ENCODE data around the gene FRMD4B. TPM values are rescaled to one million over a fixed set of nuclear protein-coding genes. Genes with fewer than 3 reads are reported as not detected.
"Not testable (repeated sequence)": the region's sequence is repeated elsewhere in the genome, so short reads cannot be mapped to it uniquely, and the experiment has no call there.

The FRMD4B gene
- total RNA-seq, 4 donors from 2014 or later = 10.5 to 22.0 (median 14.8) TPM

DNA sequence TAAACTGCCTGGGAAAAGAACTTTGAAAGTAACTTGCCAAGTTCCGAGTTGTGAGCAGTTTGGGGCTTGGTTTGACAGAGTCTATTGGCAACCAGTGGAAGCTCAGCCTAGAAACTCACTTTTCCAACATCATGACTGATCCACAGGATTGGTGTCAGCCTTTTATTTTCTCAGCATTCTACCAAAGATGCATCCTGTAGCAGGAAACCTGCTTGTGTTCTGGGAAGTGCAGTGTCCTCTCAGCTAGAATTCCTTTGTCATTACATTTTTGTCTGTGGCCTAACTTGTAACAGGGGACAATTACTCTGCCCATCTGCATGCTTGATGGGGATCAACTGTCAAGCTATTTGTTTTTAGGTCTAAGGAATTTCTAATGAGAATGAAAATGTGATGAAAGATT lies 146.8 kb downstream of the FRMD4B start:
- Histone ChIP-seq H3K36me3 (no peaks in the 10 kb centered on the region), H3K4me1 (peaks cover 0 to 10% (median 1%) of the 10 kb centered on the region in 4 donors), H3K9me3 (no peaks in the 10 kb centered on the region), H3K27ac (replicated peaks in 1 of 4) (no peak overlapping the region), H3K4me3 (no peak overlapping the region), H3K27me3 (no peaks in the 10 kb centered on the region)
- intact Hi-C loops (cut with DNase I) = no loop called here
- 54% methylated on average over 1 of the region's 1 CpG for WGBS
- TF ChIP-seq POLR2A (IDR thresholded peaks at IDR 0.05; ENCODE audit: low read depth) (no peak), CTCF (IDR thresholded peaks at IDR 0.05) (no peak), EP300 (IDR thresholded peaks at IDR 0.05) (no peak), POLR2AphosphoS5 (IDR thresholded peaks at IDR 0.05) (no peak)
- DNase-seq (ENCODE audit: extremely low spot score) = no peak

GRCh38 chr3:69236812-69237707 lies 148.8 kb downstream of the FRMD4B start:
- Histone ChIP-seq H3K36me3 (no peaks in the 10 kb centered on the region), H3K27ac (replicated peaks in 1 of 4) (peak overlapping the region in 1 of 4 donors; percentile 1), H3K27me3 (no peaks in the 10 kb centered on the region), H3K9me3 (no peaks in the 10 kb centered on the region), H3K4me1 (peaks cover 0 to 10% (median 1%) of the 10 kb centered on the region in 4 donors), H3K4me3 (peak overlapping the region; percentile 8 to 30 (median 18))
- TF ChIP-seq CTCF (IDR thresholded peaks at IDR 0.05) = no peak
- no peak for TF ChIP-seq POLR2A (IDR thresholded peaks at IDR 0.05; ENCODE audit: low read depth)
- TF ChIP-seq POLR2AphosphoS5 (IDR thresholded peaks at IDR 0.05) = no peak
- intact Hi-C loops (cut with DNase I) = no loop called here
- 60% methylated on average over 8 of the region's 8 CpGs for WGBS
- no peak for DNase-seq (ENCODE audit: extremely low spot score)

DNA sequence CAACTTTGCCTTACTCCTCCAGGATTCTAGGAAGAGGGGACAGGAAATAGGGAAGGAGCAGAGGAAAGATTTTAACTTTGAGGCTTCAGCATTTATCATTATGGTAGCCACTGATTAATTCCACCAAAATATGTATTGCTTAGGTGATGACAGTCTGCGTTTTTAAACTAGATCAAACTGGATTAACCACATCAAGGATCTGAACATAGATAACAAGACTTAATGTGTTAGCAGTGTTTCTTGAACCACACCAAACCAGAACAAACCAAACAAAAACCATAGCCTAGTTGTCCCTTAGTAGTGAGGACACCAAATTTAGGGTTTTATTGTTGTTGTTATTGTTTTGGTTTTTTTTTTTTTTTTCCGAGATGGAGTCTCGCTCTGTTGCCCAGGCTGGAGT lies 150.0 kb downstream of the FRMD4B start:
- no peaks in the 10 kb centered on the region for H3K9me3 ChIP-seq
- no peak overlapping the region for H3K4me3 ChIP-seq
- no peak for DNase-seq (ENCODE audit: extremely low spot score)
- no peaks in the 10 kb centered on the region for H3K36me3 ChIP-seq
- H3K27me3 ChIP-seq = no peaks in the 10 kb centered on the region
- no peak overlapping the region for H3K27ac ChIP-seq (replicated peaks in 1 of 4)
- WGBS = 91% methylated on average over 3 of the region's 3 CpGs
- intact Hi-C loops (cut with DNase I) = no loop called here
- H3K4me1 ChIP-seq = peaks cover 0 to 10% (median 1%) of the 10 kb centered on the region in 4 donors
- TF ChIP-seq POLR2AphosphoS5 (IDR thresholded peaks at IDR 0.05) (no peak), CTCF (IDR thresholded peaks at IDR 0.05) (no peak), EP300 (IDR thresholded peaks at IDR 0.05) (no peak), POLR2A (IDR thresholded peaks at IDR 0.05; ENCODE audit: low read depth) (no peak)

DNA sequence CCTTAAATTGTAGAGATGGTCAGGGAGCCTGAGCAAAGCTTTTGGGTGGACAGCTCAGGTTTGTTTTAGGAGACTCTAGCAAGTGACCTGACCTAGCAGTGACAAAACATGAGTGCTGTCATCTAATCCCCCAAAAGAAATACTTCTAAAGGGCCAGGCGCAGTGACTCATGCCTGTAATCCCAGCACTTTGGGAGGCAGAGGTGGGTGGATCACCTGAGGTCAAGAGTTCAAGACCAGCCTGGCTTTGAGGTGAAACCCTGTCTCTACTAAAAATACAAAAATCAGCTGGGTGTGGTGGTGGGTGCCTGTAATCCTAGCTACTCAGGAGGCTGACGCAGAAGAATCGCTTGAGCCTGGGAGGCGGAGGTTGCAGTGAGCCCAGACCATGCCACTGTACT lies 150.7 kb downstream of the FRMD4B start:
- H3K27ac ChIP-seq (replicated peaks in 1 of 4); intact Hi-C loops (cut with DNase I); H3K27me3 ChIP-seq; DNase-seq (ENCODE audit: extremely low spot score); H3K4me3 ChIP-seq; H3K9me3 ChIP-seq; H3K36me3 ChIP-seq: not testable (repeated sequence)
- 97% methylated on average over 3 of the region's 4 CpGs for whole genome bisulfite sequencing
- H3K4me1 ChIP-seq = peaks cover 0 to 10% (median 1%) of the 10 kb centered on the region in 4 donors

- H3K4me3 ChIP-seq = no peak overlapping the region
- WGBS = 100% methylated on average over 1 of the region's 2 CpGs
- no peak for TF ChIP-seq POLR2AphosphoS5 (IDR thresholded peaks at IDR 0.05)
- no peak for TF ChIP-seq EP300 (IDR thresholded peaks at IDR 0.05)
- intact Hi-C loops (cut with DNase I) = no loop called here
- no peaks in the 10 kb centered on the region for H3K27me3 ChIP-seq
- H3K36me3 ChIP-seq = no peaks in the 10 kb centered on the region
- DNase-seq (ENCODE audit: extremely low spot score) = peak; percentile 70
- no peaks in the 10 kb centered on the region for H3K9me3 ChIP-seq
- no peak overlapping the region for H3K27ac ChIP-seq (replicated peaks in 1 of 4)
- H3K4me1 ChIP-seq = peaks cover 0 to 3% (median 1%) of the 10 kb centered on the region in 4 donors
Measured at GRCh38 chr3:69232482-69232881, 153.4 kb downstream of the FRMD4B start.

Data from esophagus muscularis mucosa (tissue), 4 donors.